IPS DF 4.7 (cell line): ENCODE data around the gene FTSJ3.
"Not testable (repeated sequence)": the region's sequence is repeated elsewhere in the genome, so short reads cannot be mapped to it uniquely, and the experiment has no call there.

Experiments
- DNase-seq: peaks from one replicate; pipeline ENCODE4 v3.0.0-alpha.2; 2013; ENCODE audit warnings: low spot score; ENCODE audit errors: extremely low read depth

Gene FTSJ3

GRCh38 chr17:63827002-63827800 lies at the start of gene FTSJ3, which contains the start of gene PSMC5:
TSS of gene FTSJ3 (minus strand) at chr17:63827663. CDS start at chr17:63826902, 761 bp downstream.
TSS of gene PSMC5 (plus strand) at chr17:63827431. CDS start at chr17:63827491, 60 bp downstream.
- DNase-seq: peak; percentile 83

- not testable (repeated sequence) for DNase-seq
These were observed 47.2 kb upstream of the FTSJ3 start for GRCh38 chr17:63874693-63875092.

- DNase-seq: not testable (repeated sequence)
These were observed 46.7 kb upstream of the FTSJ3 start for GRCh38 chr17:63874061-63874626.

GRCh38 chr17:63873577-63873976 lies 46.1 kb upstream of the FTSJ3 start, which contains the start of gene CSH2:
TSS of gene CSH2 (minus strand) at chr17:63873677. CDS start at chr17:63873614, 63 bp downstream.
- DNase-seq: not testable (repeated sequence)

- not testable (repeated sequence) for DNase-seq
These were observed 44.3 kb upstream of the FTSJ3 start for GRCh38 chr17:63871646-63872365.

GRCh38 chr17:63870292-63870665 lies 42.8 kb upstream of the FTSJ3 start:
- not testable (repeated sequence) for DNase-seq

- DNase-seq: not testable (repeated sequence)
These were observed 42.2 kb upstream of the FTSJ3 start for GRCh38 chr17:63869491-63870291.

GRCh38 chr17:63866625-63867024 lies 39.2 kb upstream of the FTSJ3 start:
- not testable (repeated sequence) for DNase-seq

- no peak for DNase-seq
These were observed 31.8 kb upstream of the FTSJ3 start for GRCh38 chr17:63859257-63859656.

- DNase-seq: not testable (repeated sequence)
These were observed 29.0 kb upstream of the FTSJ3 start for GRCh38 chr17:63856425-63856824.

GRCh38 chr17:63855185-63855584 lies 27.7 kb upstream of the FTSJ3 start:
- DNase-seq: no peak

GRCh38 chr17:63854709-63855108 lies 27.2 kb upstream of the FTSJ3 start:
- DNase-seq: no peak

- DNase-seq: no peak
These were observed 25.8 kb upstream of the FTSJ3 start for GRCh38 chr17:63853260-63853659.

- no peak for DNase-seq
These were observed 22.9 kb upstream of the FTSJ3 start for GRCh38 chr17:63850401-63850800.

- DNase-seq: peak; percentile 78
These were observed 21.6 kb upstream of the FTSJ3 start for GRCh38 chr17:63848834-63849689.

- no peak for DNase-seq
These were observed 20.2 kb upstream of the FTSJ3 start for GRCh38 chr17:63847525-63848249.

GRCh38 chr17:63845509-63845908 lies 18.0 kb upstream of the FTSJ3 start:
- DNase-seq: no peak

- no peak for DNase-seq
These were observed 16.6 kb upstream of the FTSJ3 start for GRCh38 chr17:63843910-63844677.
